GM19395 (cell line): ENCODE results near the gene INSIG2.

Source experiments
- ATAC-seq: cut with Tn5 transposase; IDR thresholded peaks from one replicate; pipeline ENCODE4 v1.9.1; 2021; ENCODE audit warnings: mild to moderate bottlenecking, moderate library complexity; ENCODE audit not compliant: unreplicated experiment

INSIG2 gene

DNA sequence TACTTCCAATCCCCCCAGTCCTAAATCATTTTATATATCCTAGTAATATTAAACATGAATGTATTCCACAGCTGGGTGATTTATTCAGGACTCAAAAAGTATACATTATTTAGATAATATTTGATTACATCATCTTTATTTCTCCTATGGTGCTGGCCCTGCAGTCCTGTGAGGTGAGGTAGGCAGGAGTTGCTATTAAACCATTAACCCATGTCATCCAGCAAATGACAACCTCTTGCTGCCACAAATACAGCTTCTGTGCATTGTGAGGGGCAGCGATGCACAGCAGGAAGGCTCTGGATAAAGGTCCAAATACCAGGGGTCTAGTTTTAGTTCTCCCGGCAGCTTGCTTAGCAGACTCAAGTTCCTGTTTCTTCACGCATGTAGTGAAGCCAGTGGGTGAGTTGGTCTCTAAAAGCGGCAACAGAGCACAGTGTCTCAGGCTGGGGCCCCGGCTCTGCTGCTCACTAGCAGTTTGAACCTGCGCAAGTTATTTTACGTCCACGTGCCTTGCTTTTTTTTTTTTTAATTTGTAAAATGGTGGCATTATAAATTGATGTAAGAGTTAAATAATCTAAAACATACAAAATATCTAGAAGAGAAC, 36.1 kb downstream of the INSIG2 start:
- no peak for ATAC-seq

DNA sequence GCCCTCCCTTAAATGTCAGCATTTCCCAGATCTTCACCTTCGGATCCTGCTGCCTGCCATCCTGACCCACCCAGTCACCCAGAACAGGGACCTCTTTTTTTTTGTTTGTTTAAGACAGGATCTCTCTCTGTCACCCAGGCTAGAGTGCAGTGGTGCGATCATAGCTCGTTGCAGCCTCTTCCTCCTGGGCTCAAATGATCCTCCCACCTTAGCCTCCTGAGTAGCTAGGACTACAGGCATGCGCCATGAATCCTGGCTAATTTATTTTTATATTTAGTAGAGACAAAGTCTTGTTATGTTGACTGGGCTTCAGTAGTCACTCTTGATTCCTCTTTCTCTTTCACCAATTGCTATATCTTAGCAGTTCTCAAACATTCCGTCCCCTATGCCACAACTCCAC, 39.0 kb downstream of the INSIG2 start:
- no peak for ATAC-seq

DNA sequence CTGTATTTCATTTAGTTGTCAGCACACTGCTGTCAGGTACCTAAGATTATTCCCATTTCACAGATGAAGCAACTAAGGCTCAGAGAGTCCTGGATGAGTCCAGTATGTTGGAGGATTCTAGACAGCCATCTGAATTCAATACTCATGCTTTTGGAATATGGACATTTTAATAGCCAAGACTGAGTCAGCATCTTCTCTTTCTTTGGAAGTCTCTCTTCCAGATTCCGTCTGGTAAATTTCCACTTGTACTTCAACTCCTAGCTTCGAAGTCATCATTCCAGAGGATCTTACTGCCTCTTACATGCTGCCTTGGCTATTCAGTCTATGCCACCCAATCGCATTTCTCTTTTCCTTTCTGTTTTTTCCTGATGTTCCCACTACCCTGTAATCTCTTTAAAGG, 40.6 kb downstream of the INSIG2 start:
- ATAC-seq, result no peak

DNA sequence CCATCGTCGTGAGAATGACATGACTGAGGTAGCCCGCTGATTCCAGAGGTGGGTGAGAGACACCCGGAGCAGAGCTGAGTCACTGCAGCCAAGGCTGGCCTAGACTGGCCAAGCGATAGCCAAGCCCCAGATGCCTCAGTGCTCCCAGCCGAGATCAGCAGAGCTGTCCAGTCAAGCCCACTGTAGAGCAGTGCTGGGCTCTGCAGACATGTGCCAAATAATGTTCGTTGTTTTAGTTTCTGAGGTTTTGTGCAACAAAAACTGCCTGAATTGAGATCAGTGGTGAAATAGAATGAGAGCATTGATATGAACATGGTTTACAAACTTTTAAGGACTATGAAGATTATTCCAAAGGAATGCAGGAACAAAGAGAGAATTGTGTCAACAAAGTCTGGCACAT, 42.1 kb downstream of the INSIG2 start:
- ATAC-seq, result no peak

DNA sequence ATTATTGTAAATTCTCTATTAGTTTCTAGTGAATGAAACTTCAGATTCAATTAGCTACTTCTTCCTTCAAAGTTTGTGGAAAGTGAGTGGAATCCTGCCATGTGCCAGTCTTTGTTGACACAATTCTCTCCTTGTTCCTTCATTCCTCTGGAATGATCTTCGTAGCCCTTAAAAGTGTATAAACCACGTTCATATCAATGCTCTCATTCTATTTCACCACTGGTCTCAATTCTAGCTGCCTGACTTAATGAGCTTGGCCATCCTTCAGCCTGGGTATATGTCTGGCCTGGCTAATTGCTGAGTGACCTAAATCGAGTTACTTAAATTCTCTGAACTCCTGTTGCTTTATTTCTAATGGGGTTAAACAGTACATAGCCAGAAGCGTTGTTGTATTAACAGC, 43.5 kb downstream of the INSIG2 start:
- no peak for ATAC-seq

DNA sequence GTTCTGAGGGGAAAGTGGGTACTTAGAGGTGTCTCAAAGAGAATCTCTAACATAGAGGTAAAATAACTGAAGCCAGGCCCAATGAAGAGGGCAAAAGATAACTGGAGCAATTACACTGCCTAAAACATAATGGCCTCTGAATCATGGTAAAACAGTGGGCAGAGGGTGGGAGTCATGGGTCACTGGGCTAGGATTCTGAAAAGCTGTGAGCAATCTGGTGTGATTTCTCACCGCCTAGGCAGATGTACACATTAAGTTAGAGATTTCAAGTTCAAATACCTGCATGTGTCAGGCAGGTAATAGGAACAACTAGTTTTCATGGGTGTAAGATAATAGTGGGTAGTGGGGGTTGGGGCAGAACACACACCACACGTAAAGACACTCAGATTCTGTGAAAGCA, 45.6 kb downstream of the INSIG2 start:
- no peak for ATAC-seq

DNA sequence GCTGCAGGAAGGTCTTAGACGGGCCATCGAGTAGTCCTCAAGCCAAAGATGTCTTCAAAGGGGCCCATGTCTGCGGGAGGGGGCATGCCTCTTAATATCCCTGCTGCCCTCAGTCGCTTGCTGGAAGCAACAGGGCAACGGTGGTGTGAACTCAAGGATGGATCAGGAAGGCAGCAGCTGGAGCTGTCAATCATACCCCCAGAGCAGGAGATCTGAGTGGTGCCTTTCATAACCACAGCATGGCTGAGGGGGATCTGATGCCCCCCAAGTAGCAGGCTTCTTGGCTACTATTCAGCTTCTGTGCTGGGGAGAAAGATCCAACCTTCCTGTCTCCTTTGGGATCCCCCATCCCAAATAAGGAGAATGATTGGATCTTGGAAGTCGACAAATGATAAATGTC, 46.4 kb downstream of the INSIG2 start:
- ATAC-seq, result no peak

DNA sequence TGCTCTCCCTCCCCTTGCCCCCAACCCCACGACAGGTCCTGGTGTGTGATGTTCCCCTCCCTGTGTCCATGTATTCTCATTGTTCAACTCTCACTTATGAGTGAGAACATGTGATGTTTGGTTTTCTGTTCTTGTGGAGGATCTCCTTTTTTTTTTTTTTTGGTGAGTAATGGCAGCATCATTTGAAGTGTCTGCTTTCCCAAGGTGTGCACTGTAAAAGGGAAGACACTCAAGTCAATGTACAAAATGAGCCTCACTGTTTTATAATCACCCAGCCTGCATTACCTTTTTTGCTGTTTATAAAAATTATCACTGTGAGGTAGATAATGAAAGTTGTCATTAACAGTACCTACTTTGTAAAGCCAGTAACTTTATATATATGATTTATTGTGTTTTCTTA, 56.9 kb downstream of the INSIG2 start:
- no peak for ATAC-seq

DNA sequence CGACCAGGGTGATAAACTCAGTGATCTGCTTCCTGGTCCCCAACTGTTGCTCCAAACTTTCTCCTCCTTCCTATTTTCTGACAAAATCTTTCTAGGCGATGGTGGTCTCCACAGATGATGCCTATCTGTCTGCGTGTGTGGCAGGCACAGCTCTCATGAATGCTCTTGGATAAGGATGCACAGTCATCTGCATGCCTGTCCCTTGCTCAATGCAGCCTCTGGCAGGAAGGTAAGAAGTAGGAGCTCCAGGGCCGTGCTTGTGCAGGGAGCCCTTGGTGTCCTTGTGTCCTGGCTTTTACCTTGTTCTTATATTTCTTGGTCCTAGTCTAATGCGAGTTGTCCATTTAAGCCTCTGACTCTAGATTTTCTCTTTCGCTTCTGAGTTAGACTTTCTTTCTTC, 57.5 kb downstream of the INSIG2 start:
- no peak for ATAC-seq

DNA sequence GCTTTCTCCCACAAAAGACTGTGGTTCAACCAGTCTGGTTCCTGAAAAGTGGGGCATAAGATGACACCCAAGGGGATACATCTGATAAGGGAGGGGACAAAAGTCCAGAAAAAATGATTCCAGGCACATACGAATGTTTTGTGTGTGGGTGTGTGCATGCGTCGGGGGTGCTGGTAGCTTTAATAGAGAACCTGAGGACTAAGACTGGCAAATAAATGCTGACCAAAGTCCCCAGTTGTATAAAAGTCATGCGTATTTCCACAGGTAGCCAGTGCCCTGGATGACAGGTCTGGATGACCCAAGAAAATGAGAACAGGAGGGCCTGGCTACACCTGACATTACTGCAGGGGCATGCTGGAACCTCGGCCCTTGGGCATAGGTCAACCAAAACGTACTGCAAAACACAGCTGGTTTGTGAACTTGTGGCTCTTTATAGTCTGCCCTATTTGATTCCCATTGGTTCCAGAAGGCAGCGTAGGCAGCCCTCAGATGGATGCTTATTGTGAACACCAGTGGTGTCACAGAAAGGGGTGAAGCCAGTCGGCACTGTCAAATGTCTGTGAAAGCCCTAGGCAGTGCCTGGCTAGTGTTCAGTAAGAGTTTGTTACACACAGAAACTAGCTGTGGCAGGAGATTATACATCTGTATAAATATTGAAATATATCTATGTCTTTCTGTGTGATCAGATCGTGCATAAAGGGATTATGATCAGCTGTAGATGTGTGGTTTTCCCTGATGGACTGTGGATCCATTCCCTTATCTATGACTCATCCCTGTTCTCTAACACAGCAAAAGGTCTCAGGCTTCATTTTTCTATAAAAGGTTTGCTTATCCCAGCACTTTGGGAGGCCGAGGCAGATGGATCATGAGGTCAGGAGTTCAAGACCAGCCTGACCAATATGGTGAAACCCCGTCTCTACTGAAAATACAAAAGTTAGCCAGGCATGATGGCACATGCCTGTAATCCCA, 58.3 kb downstream of the INSIG2 start:
- no peak for ATAC-seq

DNA sequence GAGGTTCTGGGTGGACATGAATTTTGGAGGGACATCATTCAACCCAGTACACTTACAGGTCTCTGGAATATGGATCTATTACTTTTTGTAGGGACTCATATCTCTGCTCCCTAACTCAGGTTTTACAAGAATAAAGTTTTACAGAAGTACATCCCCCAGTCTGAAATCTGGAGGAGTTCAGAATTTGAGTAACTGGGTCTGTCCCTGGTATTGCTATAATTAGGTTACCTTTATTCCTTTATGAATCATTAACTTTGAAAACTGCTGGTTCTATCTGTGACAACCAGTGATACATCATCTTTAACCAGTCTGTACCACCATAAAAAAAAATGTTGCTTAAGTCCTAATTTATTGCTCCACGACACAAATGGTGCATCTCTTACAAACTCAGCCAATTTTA, 59.9 kb downstream of the INSIG2 start:
- peak; percentile 71 for ATAC-seq

DNA sequence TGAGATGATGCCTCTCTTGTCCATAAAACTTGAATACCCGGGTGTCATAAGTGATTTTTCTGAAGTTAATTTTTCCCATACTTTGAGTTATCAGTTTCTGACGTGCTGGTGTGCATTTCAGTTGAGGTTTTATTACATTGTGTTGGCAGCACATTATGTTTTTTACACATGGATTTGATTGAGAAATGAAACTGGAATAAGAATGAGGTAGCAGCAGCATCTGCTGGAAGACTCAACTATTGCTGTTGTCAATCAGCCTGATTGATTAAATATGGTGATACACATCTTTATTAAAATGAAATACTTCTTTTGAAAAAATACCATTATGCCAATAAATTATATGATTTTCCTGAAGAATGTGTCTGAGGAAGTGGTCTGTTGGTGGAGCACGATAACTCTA, 60.5 kb downstream of the INSIG2 start:
- no peak for ATAC-seq

DNA sequence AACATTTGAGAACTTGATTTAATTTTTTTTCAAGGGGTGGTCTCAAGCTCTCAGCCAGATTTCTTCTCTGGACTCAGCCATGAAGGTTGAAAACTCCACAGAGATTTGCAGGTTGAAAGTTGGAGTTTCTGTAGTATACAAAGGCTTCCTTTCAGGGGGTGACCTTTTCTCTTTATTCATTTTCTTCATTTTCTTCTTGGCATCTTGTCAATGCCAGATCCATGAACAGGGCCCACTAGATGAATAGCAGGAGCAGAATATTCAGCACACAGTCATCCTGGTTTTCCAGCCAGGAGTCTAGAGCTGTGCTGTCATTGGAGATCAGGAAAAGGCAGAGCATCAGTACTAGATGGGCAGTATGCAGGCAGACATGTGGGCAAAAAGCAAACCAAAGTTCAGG, 62.0 kb downstream of the INSIG2 start:
- ATAC-seq, result no peak

DNA sequence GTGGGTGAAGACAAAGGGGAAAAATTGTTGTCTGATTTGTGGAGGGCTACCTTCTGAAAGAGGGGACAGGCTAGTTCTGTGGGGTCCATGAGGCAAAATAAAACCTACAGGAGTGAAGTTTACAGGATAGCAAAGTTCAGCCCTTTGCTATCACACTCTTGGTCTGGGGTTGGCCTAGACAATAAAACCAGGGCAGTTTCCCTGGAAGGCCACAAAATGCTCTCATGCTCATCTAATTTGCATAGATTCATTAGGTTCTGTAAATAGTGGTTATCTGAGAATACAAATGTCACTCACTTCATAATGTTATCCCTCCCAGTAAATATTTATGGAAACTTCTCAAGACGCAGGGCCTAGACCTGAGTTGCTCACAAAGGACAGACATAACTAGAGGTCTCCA, 63.6 kb downstream of the INSIG2 start:
- ATAC-seq, result no peak

DNA sequence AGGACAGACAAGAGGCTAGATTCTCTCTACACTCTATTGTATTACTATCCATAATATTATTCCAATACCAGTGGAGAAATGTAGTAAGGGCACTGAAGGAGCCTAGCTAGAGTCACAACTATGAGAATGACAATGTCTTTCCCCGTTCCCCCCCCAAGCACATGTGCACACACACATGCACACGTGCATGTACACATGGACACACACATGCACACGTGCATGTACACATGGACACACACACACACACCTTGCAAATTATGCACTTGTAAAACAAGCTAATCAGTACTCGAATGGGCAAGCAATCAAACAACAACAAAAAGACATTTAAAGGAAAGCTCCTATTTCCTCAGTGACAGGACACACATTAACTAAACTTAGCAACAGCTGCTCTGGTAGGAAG, 65.2 kb downstream of the INSIG2 start:
- no peak for ATAC-seq

DNA sequence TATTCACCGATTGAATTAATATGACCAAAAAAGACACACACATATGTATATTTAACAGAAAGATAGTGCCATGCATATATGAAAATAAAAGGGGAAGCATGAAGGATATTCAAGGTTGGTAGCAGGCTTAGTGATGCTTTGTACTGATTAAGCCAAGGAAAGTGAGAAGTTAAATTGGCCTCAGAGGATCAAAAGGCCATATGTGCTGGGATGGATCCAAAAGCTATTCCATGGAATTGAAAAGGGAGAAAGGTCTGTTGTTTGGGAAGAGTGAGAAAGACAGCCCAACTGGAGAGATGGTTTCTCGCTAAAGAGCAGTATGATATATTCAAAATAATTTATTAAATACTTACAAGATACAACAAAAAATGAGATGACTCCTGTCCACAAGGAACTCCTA, 65.9 kb downstream of the INSIG2 start:
- no peak for ATAC-seq
